AG09319 (cell line): ENCODE data around the gene ZNF346.

Experiments
- DNase-seq: peaks from one replicate; pipeline ENCODE4 v3.0.0-alpha.2; 2010; ENCODE audit warnings: low read depth; ENCODE audit errors: extremely low read depth
- TF ChIP-seq, protein P1 (sequence below): IDR thresholded peaks from 2 replicates; pipeline ENCODE4 v1.5.1; 2011; ENCODE audit warnings: low read depth, mild to moderate bottlenecking, inconsistent platforms, low read length, moderate library complexity

The ZNF346 gene

DNA sequence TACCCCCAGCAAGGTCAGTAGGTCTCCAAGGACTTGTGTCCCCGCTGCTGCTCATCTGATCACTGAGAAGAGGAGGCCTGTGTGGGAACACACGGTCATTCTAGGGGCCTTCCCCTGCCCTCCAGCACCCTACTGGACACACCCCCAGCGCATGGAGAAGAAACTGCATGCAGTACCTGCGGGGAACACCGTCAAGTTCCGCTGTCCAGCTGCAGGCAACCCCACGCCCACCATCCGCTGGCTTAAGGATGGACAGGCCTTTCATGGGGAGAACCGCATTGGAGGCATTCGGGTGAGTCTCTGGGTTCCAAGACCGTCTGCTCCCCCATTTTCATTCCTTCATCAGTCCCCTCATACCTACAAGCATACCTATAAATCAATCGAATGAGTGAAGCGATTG lies 68.3 kb downstream of the ZNF346 start:
- DNase-seq: no peak
- TF ChIP-seq, protein P1, sequence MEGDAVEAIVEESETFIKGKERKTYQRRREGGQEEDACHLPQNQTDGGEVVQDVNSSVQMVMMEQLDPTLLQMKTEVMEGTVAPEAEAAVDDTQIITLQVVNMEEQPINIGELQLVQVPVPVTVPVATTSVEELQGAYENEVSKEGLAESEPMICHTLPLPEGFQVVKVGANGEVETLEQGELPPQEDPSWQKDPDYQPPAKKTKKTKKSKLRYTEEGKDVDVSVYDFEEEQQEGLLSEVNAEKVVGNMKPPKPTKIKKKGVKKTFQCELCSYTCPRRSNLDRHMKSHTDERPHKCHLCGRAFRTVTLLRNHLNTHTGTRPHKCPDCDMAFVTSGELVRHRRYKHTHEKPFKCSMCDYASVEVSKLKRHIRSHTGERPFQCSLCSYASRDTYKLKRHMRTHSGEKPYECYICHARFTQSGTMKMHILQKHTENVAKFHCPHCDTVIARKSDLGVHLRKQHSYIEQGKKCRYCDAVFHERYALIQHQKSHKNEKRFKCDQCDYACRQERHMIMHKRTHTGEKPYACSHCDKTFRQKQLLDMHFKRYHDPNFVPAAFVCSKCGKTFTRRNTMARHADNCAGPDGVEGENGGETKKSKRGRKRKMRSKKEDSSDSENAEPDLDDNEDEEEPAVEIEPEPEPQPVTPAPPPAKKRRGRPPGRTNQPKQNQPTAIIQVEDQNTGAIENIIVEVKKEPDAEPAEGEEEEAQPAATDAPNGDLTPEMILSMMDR: no peak

DNA sequence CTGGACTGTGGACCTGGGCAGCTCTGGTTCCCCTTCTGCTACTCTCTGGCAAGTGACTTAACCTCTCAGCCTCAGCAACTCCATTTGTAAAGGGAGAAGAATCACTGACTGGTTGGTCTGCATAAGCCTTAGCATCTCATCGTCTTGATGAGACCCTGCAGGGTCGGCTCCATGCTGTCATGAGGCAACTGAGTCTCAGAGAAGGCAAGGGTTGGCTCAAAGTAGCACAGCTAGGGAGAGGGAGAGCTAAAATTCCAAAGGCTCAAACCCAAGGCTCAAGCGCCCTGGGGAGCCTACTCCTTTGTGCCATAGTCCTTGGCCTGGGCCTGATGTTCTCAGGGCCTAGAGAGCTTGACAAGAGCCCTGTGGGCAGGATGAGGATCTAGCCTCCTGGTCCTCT lies 68.7 kb downstream of the ZNF346 start:
- no peak for DNase-seq
- TF ChIP-seq, protein P1: no peak

DNA sequence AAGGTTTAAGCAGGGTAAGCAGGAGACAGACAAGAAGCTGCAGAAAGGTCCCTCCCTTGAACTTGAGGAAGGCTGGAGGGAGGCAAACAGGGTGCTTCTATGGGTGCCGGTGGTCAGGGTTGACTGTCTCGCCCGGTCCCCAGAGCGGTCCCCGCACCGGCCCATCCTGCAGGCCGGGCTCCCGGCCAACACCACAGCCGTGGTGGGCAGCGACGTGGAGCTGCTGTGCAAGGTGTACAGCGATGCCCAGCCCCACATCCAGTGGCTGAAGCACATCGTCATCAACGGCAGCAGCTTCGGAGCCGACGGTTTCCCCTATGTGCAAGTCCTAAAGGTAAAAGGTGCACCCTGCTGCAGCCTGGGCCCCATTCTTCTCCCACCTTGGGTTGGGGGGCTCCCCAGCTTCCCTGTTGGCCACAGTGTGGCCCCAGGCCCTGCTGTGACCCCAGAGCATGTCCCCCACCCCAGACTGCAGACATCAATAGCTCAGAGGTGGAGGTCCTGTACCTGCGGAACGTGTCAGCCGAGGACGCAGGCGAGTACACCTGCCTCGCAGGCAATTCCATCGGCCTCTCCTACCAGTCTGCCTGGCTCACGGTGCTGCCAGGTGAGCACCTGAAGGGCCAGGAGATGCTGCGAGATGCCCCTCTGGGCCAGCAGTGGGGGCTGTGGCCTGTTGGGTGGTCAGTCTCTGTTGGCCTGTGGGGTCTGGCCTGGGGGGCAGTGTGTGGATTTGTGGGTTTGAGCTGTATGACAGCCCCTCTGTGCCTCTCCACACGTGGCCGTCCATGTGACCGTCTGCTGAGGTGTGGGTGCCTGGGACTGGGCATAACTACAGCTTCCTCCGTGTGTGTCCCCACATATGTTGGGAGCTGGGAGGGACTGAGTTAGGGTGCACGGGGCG lies 69.9 kb downstream of the ZNF346 start:
- TF ChIP-seq, protein P1: no peak
- no peak for DNase-seq

DNA sequence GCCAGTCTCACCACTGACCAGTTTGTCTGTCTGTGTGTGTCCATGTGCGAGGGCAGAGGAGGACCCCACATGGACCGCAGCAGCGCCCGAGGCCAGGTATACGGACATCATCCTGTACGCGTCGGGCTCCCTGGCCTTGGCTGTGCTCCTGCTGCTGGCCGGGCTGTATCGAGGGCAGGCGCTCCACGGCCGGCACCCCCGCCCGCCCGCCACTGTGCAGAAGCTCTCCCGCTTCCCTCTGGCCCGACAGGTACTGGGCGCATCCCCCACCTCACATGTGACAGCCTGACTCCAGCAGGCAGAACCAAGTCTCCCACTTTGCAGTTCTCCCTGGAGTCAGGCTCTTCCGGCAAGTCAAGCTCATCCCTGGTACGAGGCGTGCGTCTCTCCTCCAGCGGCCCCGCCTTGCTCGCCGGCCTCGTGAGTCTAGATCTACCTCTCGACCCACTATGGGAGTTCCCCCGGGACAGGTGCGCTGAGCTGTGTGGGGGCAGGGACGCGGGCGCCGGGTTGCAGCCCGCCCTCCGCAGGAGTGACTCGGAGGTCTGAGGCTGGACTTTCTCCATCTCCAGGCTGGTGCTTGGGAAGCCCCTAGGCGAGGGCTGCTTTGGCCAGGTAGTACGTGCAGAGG lies 70.7 kb downstream of the ZNF346 start:
- TF ChIP-seq, protein P1: no peak
- no peak for DNase-seq

DNA sequence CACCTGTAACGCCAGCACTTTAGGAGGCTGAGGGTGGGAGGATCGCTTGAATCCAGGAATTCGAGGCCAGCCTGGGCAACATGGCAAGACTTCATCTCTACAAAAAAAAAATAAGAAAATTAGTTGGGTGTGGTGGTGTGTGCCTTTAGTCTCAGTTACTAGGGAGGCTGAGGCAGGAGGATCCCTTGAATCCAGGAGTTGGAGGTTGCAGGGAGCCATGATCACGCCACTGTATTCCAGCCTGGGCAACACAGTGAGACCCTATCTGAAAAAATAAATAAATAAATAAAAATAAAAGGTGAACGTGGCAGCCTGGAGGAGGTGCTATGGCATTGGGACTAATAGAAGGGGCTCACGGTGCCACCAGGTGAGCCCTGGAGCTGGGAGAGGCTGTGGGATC lies 71.3 kb downstream of the ZNF346 start:
- TF ChIP-seq, protein P1: no peak
- DNase-seq: no peak

DNA sequence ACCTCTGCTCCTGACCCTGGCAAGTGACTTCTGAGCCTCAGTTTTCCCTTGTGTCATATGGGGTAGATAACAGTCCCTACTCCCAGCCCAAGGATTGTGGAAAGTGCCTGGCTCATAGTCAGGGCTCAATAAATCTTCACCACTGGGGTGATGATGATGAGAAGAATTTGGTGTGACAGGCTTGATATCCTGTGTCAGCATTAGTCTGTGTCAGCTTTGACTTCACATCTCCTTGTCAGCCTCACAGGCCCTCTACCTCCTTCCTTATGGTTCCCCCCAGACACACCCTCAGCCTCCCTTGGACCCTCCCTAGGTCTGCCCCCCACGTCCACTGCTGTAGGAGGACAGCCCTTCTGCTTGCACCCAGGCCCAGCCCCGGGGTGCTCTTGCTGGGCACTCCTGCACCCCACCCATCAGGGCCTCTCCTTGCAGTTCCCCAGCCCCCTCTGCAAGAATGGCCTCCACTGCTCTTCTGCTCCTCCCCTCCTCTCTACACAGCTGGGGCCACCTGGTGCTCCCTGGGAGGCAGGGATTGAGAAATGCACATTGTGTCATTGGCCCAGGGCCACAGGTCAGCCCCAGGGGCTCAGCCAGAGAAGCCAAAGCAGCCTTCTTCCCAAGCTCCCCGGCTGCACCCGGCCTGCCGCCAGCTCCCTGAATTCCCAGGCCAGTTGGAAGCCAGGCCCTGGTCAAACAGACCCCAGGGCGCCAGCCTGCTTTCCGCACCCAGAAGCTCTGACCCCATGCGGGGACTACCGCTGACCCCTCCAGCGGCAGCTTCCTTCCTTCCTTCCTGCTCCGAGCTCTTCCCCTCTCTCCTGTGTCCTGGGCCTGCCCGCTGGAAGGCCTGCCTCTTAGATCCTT lies 72.0 kb downstream of the ZNF346 start:
- no peak for DNase-seq
- TF ChIP-seq, protein P1: no peak
